B cell (primary cell): ENCODE data around the gene CHMP6.

Experiments used
- EZH2 ChIP-seq: IDR thresholded peaks from 2 replicates; pipeline ENCODE4 v1.6.1; 2012; ENCODE audit warnings: borderline replicate concordance, low read depth, mild to moderate bottlenecking, moderate library complexity, low read length; ENCODE audit not compliant: insufficient read depth, poor library complexity, severe bottlenecking
- TF ChIP-seq, protein P1 (sequence below): fragments of 200-600 bp; IDR thresholded peaks from one replicate; pipeline ENCODE4 v1.8.0; 2022; ENCODE audit warnings: antibody characterized with exemption, mild to moderate bottlenecking

DNA sequence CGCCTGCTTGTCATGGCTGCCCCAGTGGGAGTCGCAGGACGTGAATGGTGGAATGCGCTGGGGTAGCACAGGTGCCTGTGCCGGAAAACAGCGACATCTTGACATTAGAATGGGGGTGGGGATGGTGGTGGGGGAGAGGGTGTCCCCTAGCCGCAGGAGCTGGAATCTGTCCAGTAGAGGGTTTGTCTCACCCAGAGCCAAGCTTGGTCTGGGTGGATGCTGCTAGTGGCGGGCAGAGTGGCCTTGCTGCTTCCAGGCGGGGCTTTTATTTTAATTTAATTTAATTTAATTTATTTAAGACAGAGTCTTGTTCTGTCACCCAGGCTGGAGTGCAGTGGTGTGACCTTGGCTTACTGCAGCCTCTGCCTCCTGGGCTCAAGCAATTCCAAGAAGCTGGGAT lies 51.0 kb downstream of the CHMP6 start:
- TF ChIP-seq, protein P1, sequence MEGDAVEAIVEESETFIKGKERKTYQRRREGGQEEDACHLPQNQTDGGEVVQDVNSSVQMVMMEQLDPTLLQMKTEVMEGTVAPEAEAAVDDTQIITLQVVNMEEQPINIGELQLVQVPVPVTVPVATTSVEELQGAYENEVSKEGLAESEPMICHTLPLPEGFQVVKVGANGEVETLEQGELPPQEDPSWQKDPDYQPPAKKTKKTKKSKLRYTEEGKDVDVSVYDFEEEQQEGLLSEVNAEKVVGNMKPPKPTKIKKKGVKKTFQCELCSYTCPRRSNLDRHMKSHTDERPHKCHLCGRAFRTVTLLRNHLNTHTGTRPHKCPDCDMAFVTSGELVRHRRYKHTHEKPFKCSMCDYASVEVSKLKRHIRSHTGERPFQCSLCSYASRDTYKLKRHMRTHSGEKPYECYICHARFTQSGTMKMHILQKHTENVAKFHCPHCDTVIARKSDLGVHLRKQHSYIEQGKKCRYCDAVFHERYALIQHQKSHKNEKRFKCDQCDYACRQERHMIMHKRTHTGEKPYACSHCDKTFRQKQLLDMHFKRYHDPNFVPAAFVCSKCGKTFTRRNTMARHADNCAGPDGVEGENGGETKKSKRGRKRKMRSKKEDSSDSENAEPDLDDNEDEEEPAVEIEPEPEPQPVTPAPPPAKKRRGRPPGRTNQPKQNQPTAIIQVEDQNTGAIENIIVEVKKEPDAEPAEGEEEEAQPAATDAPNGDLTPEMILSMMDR: no peak
- no peak for TF ChIP-seq EZH2
